ENCODE measurements around the gene POLK.

- TF ChIP-seq POLR2A (IDR thresholded peaks at IDR 0.05) (no peak), CTCF (IDR thresholded peaks at IDR 0.05) (no peak), POLR2AphosphoS5 (IDR thresholded peaks at IDR 0.05) (no peak), EP300 (IDR thresholded peaks at IDR 0.05) (no peak)
Measured at GRCh38 chr5:75529185-75529584, 17.5 kb downstream of the POLK start.
